GM18520 (cell line): Measurements from ENCODE around the gene SLF1.

Experiments used
- ATAC-seq: cut with Tn5 transposase; IDR thresholded peaks from one replicate; pipeline ENCODE4 v1.9.1; 2021; ENCODE audit not compliant: unreplicated experiment

SLF1 gene

GRCh38 chr5:94707359-94707758, 88.9 kb downstream of the SLF1 start:
- no peak for ATAC-seq

GRCh38 chr5:94709277-94709676, 90.8 kb downstream of the SLF1 start:
- no peak for ATAC-seq

DNA sequence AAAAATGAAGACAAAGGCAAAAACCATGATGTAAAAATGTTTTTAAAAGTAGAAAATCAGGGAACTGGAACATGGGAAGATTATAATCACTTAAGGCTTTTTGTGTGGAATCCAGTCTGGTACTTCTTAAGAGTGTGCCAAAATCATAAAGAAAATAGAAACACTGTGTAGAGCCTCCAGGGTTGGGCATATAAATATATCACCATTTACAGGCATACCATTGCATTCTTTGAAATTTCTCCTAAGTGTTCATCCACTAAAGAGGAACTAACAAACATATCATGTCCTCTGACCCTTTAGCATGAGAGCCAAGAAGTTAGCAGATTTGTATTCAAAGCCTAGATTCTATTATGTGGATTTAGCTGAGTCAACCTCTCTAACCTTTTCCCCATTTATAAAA, 93.3 kb downstream of the SLF1 start:
- ATAC-seq: no peak

DNA sequence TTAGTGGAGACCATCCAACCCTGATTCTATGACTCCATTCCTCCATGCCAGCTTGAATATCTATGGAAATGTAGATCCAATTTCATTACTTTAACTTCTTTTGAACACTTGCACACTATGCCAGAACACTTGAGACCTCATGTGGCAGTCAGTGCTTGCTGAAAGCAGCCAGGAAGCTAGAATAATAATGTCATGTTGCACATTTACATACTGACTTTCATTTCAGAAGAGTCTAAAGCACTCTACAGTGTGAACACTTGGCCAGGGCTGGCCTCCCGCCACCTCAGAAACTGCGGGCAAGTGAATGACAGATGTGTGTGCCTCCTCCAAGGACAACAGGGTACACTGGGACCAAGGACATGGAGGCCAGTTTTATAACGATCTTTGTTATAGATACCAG, 97.3 kb downstream of the SLF1 start:
- no peak for ATAC-seq

DNA sequence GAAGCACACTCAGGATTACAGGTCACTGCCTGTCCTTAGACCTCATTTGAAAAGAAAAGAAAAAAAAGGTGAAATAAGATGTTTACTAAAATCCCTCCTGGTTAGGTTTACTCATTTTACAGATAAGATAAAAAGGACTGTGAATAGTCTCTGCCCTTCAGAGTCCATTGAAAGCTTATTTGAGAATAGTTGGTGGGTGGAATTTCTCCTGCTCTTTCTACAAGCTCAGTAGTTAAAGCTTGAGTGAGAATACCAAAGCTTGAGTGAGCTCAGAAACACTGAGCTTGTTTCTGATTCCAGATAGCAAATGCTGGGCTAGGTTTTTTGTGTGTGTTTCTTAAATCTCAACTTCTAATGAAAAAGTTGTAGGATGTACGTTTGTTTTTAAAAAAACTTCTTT, 106.7 kb downstream of the SLF1 start:
- ATAC-seq: no peak

DNA sequence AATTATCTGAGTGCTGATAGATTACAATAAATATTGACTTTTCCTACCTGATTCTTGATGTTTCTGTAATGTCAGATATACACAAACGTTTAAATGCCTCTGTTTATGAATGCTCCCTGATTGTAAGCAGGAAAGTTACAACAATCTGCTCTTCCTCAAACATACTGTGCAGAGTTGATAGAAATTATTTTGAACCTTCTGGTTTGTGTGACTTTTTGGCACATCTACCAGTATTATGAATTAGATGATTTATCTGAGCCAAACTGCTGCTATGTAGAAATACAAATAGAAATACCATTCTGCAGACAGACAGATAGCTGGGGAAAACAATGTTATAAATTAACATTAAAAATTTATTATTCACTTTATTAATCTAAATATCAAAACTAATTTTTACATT, 113.0 kb downstream of the SLF1 start:
- no peak for ATAC-seq

- no peak for ATAC-seq
Observed at GRCh38 chr5:94736498-94736897, 118.0 kb downstream of the SLF1 start.

GRCh38 chr5:94740286-94740685, 121.8 kb downstream of the SLF1 start:
- ATAC-seq: no peak

DNA sequence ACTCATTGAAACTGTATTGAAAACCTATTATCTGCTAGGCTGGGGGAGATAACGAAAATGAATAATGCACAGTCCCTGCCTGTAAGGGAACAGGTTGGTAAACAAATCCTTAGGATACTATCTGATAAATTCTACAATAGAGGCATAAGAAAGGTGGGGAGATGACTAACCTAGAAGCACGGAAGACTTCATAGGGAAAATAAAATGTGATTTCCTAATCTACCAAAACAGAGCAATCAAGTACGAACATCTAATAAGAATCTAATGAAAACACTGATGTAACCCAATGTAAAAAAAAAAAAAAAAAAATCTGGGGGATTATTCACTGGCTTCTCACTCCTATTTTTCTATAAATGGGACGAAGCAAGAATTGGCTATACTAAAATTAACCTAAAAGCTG, 124.4 kb downstream of the SLF1 start:
- no peak for ATAC-seq

DNA sequence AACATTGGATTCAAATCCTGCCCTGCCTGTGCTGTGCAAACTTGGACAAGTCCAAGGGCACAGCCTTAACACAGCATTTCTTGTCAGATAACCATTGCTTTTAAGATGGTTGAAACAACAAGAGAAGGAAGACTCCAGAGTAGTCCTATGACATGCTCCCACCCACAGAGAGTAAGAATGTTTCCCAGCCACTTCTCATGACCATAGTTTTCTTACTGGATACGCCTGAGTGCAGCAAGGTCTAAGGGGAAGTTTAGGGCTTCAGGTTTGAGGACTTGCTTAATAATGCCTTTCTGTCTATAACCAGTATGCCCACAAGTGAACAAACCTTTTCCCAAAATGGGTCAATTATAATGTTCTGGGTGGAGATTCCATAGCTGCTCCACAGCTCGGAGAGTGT, 126.4 kb downstream of the SLF1 start:
- ATAC-seq: no peak

- ATAC-seq: peak; percentile 80
Observed at GRCh38 chr5:94745786-94746730, 127.6 kb downstream of the SLF1 start.

DNA sequence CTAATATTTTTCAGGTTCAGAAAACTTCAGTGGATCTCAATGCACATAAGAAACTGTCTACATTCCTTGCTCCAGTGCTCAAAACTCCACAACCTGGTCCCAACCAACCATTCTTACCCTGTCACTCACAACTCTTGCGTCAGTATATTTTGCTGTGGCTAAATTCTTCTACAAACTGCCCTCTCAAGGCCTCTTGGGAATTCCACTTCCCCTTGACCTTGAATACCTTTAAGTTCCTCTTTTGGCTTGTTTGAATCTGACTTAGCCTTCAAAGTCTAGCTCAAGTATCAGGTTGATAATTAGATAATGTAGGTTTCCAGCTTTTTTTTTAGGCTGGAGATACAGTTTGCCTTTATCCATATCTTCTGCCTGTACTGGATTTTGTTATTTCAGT, 128.3 kb downstream of the SLF1 start:
- ATAC-seq: peak; percentile 41
